ENCODE data around the gene DEFB114.

DEFB114 gene

DNA sequence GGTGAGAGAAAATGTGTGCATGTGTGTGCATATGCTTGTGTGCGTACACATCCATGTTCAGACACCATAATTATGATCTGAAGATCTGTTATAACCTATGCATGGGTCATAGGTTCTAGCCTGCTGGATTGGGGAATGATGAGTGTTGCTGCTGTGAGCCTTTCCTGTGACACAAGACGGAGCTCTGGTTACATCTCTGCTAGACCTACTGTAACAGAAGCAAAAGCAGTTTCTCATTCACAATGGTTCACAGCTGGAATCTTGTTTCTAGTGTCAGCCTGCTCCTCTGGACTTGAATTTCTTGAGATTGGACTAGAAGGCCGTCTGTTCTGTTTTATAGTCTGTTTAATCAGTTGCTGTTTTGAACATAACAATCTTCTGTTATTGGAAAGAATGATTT lies 40.1 kb downstream of the DEFB114 start:
- TF ChIP-seq, protein P1, sequence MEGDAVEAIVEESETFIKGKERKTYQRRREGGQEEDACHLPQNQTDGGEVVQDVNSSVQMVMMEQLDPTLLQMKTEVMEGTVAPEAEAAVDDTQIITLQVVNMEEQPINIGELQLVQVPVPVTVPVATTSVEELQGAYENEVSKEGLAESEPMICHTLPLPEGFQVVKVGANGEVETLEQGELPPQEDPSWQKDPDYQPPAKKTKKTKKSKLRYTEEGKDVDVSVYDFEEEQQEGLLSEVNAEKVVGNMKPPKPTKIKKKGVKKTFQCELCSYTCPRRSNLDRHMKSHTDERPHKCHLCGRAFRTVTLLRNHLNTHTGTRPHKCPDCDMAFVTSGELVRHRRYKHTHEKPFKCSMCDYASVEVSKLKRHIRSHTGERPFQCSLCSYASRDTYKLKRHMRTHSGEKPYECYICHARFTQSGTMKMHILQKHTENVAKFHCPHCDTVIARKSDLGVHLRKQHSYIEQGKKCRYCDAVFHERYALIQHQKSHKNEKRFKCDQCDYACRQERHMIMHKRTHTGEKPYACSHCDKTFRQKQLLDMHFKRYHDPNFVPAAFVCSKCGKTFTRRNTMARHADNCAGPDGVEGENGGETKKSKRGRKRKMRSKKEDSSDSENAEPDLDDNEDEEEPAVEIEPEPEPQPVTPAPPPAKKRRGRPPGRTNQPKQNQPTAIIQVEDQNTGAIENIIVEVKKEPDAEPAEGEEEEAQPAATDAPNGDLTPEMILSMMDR (IDR thresholded peaks at IDR 0.05; ENCODE audit: control extremely low read depth, extremely low read depth, low read depth, missing control alignments): no peak
- ChIA-PET POLR2A (no interaction called here), CTCF (interaction anchor here (0.6 to 4.5 kb wide), 2 partner anchors 10 to 393 kb away, joined by 3 to 15 read pairs; no protein-coding TSS in a partner anchor)
- no peak for DNase-seq (ENCODE audit: extremely low spot score)

DNA sequence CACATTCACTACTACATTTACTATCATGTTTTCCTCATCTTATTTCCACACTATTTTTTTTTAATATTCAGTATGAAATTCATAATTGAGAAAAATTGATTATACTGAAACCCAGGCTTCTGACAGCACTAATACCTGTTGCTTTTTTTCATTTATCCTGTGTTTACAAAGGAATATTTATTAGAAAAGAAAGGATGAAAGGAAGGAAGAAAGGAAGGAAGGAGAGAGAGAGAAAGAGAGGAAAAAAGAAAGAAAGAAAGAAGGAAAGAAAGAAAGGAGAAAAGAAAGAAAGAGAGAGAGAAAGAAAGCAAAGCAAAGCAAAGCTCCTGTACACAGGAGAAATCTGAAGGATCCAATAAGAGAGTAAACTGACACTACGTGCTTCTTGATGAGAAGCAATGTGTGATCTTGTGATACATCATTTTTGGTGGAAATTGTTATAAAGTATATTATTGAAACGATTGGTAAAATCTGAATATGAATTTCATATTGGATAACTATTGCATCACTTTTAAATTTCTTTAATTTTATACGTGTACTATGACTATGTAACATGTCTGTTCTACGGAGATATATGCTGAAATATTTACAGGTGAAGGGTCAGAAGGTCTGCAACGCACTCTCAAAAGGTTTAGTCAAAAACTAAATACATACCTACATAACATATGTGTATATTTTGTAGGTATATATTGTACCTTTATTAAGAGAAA lies 43.9 kb downstream of the DEFB114 start:
- CTCF ChIA-PET: no interaction called here
- TF ChIP-seq, protein P1 (IDR thresholded peaks at IDR 0.05; ENCODE audit: control extremely low read depth, extremely low read depth, low read depth, missing control alignments): no peak
- DNase-seq (ENCODE audit: extremely low spot score): no peak
- POLR2A ChIA-PET: no interaction called here

DNA sequence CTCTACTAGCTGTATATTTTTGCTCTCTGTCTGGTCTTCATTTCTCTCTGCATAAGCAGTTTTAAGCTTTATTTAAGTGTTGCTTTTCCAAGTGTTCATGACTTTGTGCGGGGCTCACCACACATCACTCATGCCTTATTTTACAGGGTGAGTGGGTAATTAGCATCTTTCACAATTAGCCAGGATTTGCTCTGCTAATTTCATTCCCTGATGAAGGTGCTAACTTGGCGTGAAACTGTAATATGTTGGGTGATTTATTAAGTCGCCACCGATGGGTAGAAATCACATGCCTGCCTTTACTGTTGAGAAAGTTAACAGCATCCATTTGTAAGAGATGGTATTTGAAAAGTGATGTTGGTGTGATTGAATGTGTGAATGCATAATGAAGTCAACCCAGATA lies 44.7 kb downstream of the DEFB114 start:
- POLR2A ChIA-PET: no interaction called here
- CTCF ChIA-PET: interaction anchor here (1.3 kb wide), 1 partner anchor 15 kb away, joined by 4 read pairs; no protein-coding TSS in a partner anchor
- DNase-seq (ENCODE audit: extremely low spot score): no peak
- TF ChIP-seq, protein P1 (IDR thresholded peaks at IDR 0.05; ENCODE audit: control extremely low read depth, extremely low read depth, low read depth, missing control alignments): no peak

DNA sequence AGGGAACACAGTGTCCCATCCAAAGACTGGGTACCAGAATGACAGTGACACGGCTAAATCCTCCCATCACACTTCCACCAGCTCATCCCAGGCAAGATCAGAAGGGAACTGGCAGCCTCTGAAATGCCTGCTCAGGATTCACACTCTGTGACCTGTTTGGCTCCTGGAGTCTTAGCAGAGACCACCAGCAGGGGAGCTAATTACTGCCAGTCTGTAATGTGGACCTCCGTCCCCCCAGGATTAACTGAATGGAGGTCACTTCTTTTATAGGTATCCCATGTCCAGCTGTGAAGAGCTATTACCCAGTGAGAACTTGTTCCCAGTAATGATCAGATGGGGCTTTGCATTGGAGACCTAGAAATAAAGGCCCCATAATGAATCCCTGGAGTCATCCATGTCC lies 45.2 kb downstream of the DEFB114 start:
- DNase-seq (ENCODE audit: extremely low spot score): no peak
- ChIA-PET POLR2A (no interaction called here), CTCF (interaction anchor here (1.3 kb wide), 1 partner anchor 14 kb away, joined by 4 read pairs; no protein-coding TSS in a partner anchor)
- TF ChIP-seq, protein P1 (IDR thresholded peaks at IDR 0.05; ENCODE audit: control extremely low read depth, extremely low read depth, low read depth, missing control alignments): no peak

DNA sequence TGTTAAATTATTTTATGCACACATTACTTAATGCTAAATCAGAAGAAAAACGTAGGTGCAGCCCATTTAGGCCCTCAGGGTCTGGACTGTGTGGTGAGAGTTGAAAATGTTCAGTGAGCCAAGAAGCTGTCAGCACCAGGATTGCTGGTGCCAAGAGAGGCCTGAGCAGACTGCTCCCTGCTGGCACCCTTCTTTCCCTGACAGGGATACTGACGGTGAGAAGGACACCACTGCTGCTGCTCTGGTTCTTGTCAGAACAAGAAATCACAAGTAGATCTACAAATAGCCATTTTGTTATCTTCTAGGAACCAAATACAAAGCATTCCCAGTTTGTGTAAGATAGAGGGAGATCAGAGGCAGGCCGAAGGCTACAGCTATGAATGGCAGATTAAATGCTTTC lies 48.9 kb downstream of the DEFB114 start:
- CTCF ChIA-PET: interaction anchor here (1.9 to 2.9 kb wide), 2 partner anchors 11 kb away, joined by 10 to 15 read pairs; no protein-coding TSS in a partner anchor
- POLR2A ChIA-PET: no interaction called here
- DNase-seq (ENCODE audit: extremely low spot score): no peak

DNA sequence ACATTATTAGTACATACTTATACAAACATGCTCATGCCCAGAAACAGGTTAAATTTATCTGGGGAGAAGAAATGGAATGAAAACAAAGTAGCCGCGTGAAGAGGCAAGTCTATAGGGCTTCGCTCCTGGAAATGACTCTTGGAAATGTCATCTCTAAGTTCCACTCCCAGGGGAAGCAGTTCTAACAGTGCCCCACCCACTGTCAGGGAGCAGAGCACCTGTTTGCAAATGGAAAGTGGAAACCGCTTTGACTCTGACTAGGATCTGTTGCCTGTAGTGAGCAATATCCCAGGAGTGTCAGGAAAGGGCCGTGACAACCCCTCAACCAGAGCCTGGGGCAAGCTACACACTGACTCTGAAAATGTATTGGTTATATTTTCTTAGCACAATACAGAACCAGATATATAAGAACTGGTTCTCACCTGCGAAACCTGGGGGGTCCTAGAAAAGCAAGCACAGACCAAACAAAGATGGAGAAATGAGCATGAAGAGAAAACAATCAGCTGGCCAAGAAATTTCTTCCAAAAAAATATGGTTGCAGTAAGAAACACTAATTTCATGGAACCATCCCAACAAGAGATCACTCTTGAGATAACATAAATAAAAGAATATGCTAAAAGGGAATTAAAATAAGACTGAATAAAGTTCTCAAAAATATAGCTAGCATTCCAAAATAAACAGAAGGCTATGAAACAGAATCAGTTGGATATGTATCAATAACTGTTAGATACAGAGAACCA lies 50.2 kb downstream of the DEFB114 start:
- TF ChIP-seq, protein P1 (IDR thresholded peaks at IDR 0.05; ENCODE audit: control extremely low read depth, extremely low read depth, low read depth, missing control alignments): no peak
- POLR2A ChIA-PET: no interaction called here
- CTCF ChIA-PET: interaction anchor here (1.9 to 2.9 kb wide), 2 partner anchors 10 to 12 kb away, joined by 10 to 15 read pairs; no protein-coding TSS in a partner anchor
- no peak for DNase-seq (ENCODE audit: extremely low spot score)

More for the DNA sequence above, 48.9 kb downstream of the DEFB114 start:
- TF ChIP-seq, protein P1 (IDR thresholded peaks at IDR 0.05; ENCODE audit: control extremely low read depth, extremely low read depth, low read depth, missing control alignments): no peak
